GM21723 (cell line): Measurements from ENCODE around the gene NSF.

ENCODE experiments used
- ATAC-seq: cut with Tn5 transposase; IDR thresholded peaks from one replicate; pipeline ENCODE4 v1.9.1; 2021; ENCODE audit warnings: mild to moderate bottlenecking, moderate library complexity; ENCODE audit not compliant: unreplicated experiment

Gene NSF

GRCh38 chr17:46795379-46795952, 205.0 kb downstream of the NSF start:
- ATAC-seq: no peak

GRCh38 chr17:46796084-46796483, 205.6 kb downstream of the NSF start:
- no peak for ATAC-seq

GRCh38 chr17:46796524-46796923, 206.1 kb downstream of the NSF start:
- ATAC-seq: no peak

- ATAC-seq: no peak
Measured at GRCh38 chr17:46796956-46797530, 206.6 kb downstream of the NSF start.

- ATAC-seq: no peak
Measured at GRCh38 chr17:46800573-46800972, 210.1 kb downstream of the NSF start.

- ATAC-seq: no peak
Measured at GRCh38 chr17:46802800-46803199, 212.3 kb downstream of the NSF start.

- no peak for ATAC-seq
Measured at GRCh38 chr17:46803544-46803943, 213.1 kb downstream of the NSF start.

- ATAC-seq: no peak
Measured at GRCh38 chr17:46805771-46806170, 215.3 kb downstream of the NSF start.
